T-cell (primary cell): ENCODE measurements around the gene BMERB1. TPM values are rescaled to one million over a fixed set of nuclear protein-coding genes. Genes with fewer than 3 reads are reported as not detected.
"Not testable (repeated sequence)": the region's sequence is repeated elsewhere in the genome, so short reads cannot be mapped to it uniquely, and the experiment has no call there.

Experiments used
- ATAC-seq, 4 experiments: fragments of 200-7000 bp in 3 of 4; fragments of 150-1000 bp in 1 of 4; cut with Tn5 transposase; replicated peaks in 1 of 4; 1 replicate in 3 of 4; 2 replicates in 1 of 4; pipeline ENCODE4 v1.10.0; 2021; ENCODE audit warnings: moderate library complexity in 3 of 4, mild to moderate bottlenecking in 2 of 4, moderate number of reproducible peaks in 1 of 4
- CTCF ChIA-PET, 2 donors: fragments of 300-600 bp; sonication (Branson Sonifier 250); formaldehyde crosslinking; loops; one replicate each; lab custom pipeline; 2022; ENCODE audit warnings: antibody characterized with exemption in 2 of 2; lab: Charles Lee
- POLR2A ChIA-PET, 2 donors: fragments of 300-600 bp; sonication (Branson Sonifier 250); formaldehyde crosslinking; loops; one replicate each; lab custom pipeline; 2022; ENCODE audit warnings: antibody characterized with exemption in 2 of 2; lab: Charles Lee
- DNase-seq, 35 experiments: peaks; one replicate each; pipeline versions ENCODE4 v3.0.0 to v3.0.0-alpha.2; 2013 to 2023
- H3K27ac ChIP-seq: one replicate; pipeline ENCODE4 v1.5.1; 2013; ENCODE audit warnings: low read length
- H3K27me3 ChIP-seq, 2 experiments: replicated peaks in 1 of 2; 1 replicate in 1 of 2; 2 replicates in 1 of 2; pipeline versions ENCODE4 v1.6.1 to v1.7.0; 2013; ENCODE audit warnings: low read length in 1 of 2, mixed read lengths in 1 of 2; ENCODE audit not compliant: control insufficient read depth in 2 of 2, insufficient read depth in 2 of 2; ENCODE audit errors: extremely low read depth in 1 of 2
- H3K36me3 ChIP-seq, 2 donors: 1 replicate in 1 of 2; 2 replicates in 1 of 2; pipeline versions ENCODE4 v1.6.1 to v1.7.0; 2013; ENCODE audit warnings: low read length in 1 of 2; ENCODE audit not compliant: control insufficient read depth in 2 of 2, insufficient read depth in 1 of 2; ENCODE audit errors: extremely low read depth in 1 of 2
- H3K4me1 ChIP-seq, 2 experiments: 1 replicate in 1 of 2; 2 replicates in 1 of 2; pipeline versions ENCODE4 v1.6.1 to v1.7.0; 2013; ENCODE audit warnings: low read length in 2 of 2, mixed read lengths in 1 of 2; ENCODE audit not compliant: insufficient read depth in 2 of 2, control insufficient read depth in 1 of 2; ENCODE audit errors: extremely low read depth in 1 of 2
- H3K4me3 ChIP-seq, 2 donors: 1 replicate in 1 of 2; 2 replicates in 1 of 2; pipeline versions ENCODE4 v1.5.1 to v1.7.0; 2013; ENCODE audit warnings: mild to moderate bottlenecking in 2 of 2, low read length in 1 of 2, moderate library complexity in 1 of 2; ENCODE audit not compliant: control insufficient read depth in 1 of 2; ENCODE audit errors: extremely low read depth in 1 of 2
- H3K9me3 ChIP-seq: 2 replicates; pipeline ENCODE4 v1.7.0; 2013
- H3K27ac Mint-ChIP-seq, 2 donors: one replicate each; pipeline ENCODE4 v1.8.0; 2020 to 2021; ENCODE audit warnings: mild to moderate bottlenecking in 2 of 2, mixed read lengths in 2 of 2
- H3K27me3 Mint-ChIP-seq, 2 donors: one replicate each; pipeline ENCODE4 v1.8.0; 2021 to 2022; ENCODE audit warnings: mixed read lengths in 2 of 2
- H3K36me3 Mint-ChIP-seq: one replicate; pipeline ENCODE4 v1.8.0; 2021; ENCODE audit warnings: mixed read lengths
- H3K4me1 Mint-ChIP-seq, 3 donors: one replicate each; pipeline ENCODE4 v1.8.0; 2020 to 2022; ENCODE audit warnings: mixed read lengths in 3 of 3, mild to moderate bottlenecking in 1 of 3
- H3K4me3 Mint-ChIP-seq, 3 donors: one replicate each; pipeline ENCODE4 v1.8.0; 2020 to 2022; ENCODE audit warnings: mild to moderate bottlenecking in 3 of 3, mixed read lengths in 3 of 3, moderate library complexity in 3 of 3
- H3K9me3 Mint-ChIP-seq, 3 donors: one replicate each; pipeline ENCODE4 v1.8.0; 2020 to 2022; ENCODE audit warnings: mixed read lengths in 3 of 3
- WGBS: methylation state at CpG from one replicate; pipeline ENCODE4 v1.1.5; 2013; ENCODE audit warnings: missing lambda C conversion rate; ENCODE audit not compliant: insufficient coverage; 5-methylcytosine and 5-hydroxymethylcytosine counted together
- total RNA-seq, 35 experiments: library from RNA in 6 of 35; stranded (reverse) in 6 of 35; fragments of 120-200 nt in 1 of 35; gene quantifications; one replicate each; pipeline versions ENCODE4 v1.2.1 to v1.2.4 and lab custom pipeline; 2013 to 2026

The BMERB1 gene
- total RNA-seq, 5 donors from 2014 or later (not counting 1 experiment from before 2014, with no cell fraction given): 2.1 to 9.6 (median 5.6) TPM

- DNase-seq, H3K9me3 Mint-ChIP-seq, ATAC-seq, H3K4me1 ChIP-seq, H3K27me3 Mint-ChIP-seq, H3K4me3 ChIP-seq, H3K4me3 Mint-ChIP-seq, H3K36me3 Mint-ChIP-seq, H3K36me3 ChIP-seq, H3K9me3 ChIP-seq, H3K27me3 ChIP-seq, POLR2A ChIA-PET, H3K27ac ChIP-seq, H3K27ac Mint-ChIP-seq, H3K4me1 Mint-ChIP-seq: not testable (repeated sequence)
- WGBS: 88% methylated on average over 1 of the region's 4 CpGs
- CTCF ChIA-PET: interaction anchor here in 1 of 2 donors (0.5 kb wide), 1 partner anchor 10 kb away, joined by 5 read pairs; no protein-coding TSS in a partner anchor
Observed at GRCh38 chr16:15570666-15571065, 136.3 kb downstream of the BMERB1 start.

GRCh38 chr16:15571557-15571956, 137.2 kb downstream of the BMERB1 start:
- Mint-ChIP-seq H3K27ac (no peak overlapping the region), H3K36me3 (peaks cover 3% of the 10 kb centered on the region), H3K27me3 (no peaks in the 10 kb centered on the region), H3K9me3 (no peaks in the 10 kb centered on the region), H3K4me1 (peaks cover 0 to 3% (median 0%) of the 10 kb centered on the region in 3 donors), H3K4me3 (no peak overlapping the region)
- POLR2A ChIA-PET: no interaction called here
- no peak for ATAC-seq
- Histone ChIP-seq H3K4me3 (no peak overlapping the region), H3K4me1 (no peaks in the 10 kb centered on the region), H3K27ac (no peak overlapping the region), H3K27me3 (no peaks in the 10 kb centered on the region), H3K9me3 (no peaks in the 10 kb centered on the region), H3K36me3 (no peaks in the 10 kb centered on the region)
- 44% methylated on average over 2 of the region's 6 CpGs for WGBS
- no peak for DNase-seq
- CTCF ChIA-PET: no interaction called here

- ATAC-seq (no peak), DNase-seq (no peak)
- Histone ChIP-seq H3K4me3 (no peak overlapping the region), H3K36me3 (no peaks in the 10 kb centered on the region), H3K9me3 (no peaks in the 10 kb centered on the region), H3K4me1 (no peaks in the 10 kb centered on the region), H3K27ac (no peak overlapping the region), H3K27me3 (no peaks in the 10 kb centered on the region)
- peaks cover 0 to 3% (median 0%) of the 10 kb centered on the region in 3 donors for H3K4me1 Mint-ChIP-seq
- no peak overlapping the region for H3K4me3 Mint-ChIP-seq
- H3K27ac Mint-ChIP-seq: no peak overlapping the region
- H3K9me3 Mint-ChIP-seq: no peaks in the 10 kb centered on the region
- POLR2A ChIA-PET: interaction anchor here in 1 of 2 donors (0.6 kb wide), 1 partner anchor 13 kb away, joined by 3 read pairs; no protein-coding TSS in a partner anchor
- WGBS: 41% methylated on average over 6 of the region's 9 CpGs
- H3K36me3 Mint-ChIP-seq: peaks cover 7% of the 10 kb centered on the region
- CTCF ChIA-PET: no interaction called here
- H3K27me3 Mint-ChIP-seq: no peaks in the 10 kb centered on the region
Observed at GRCh38 chr16:15572329-15573001, 138.1 kb downstream of the BMERB1 start.

GRCh38 chr16:15573274-15573895, 139.0 kb downstream of the BMERB1 start:
- Histone ChIP-seq H3K4me3 (no peak overlapping the region), H3K36me3 (no peaks in the 10 kb centered on the region), H3K9me3 (no peaks in the 10 kb centered on the region), H3K4me1 (no peaks in the 10 kb centered on the region), H3K27me3 (no peaks in the 10 kb centered on the region), H3K27ac (no peak overlapping the region)
- DNase-seq: no peak
- Mint-ChIP-seq H3K4me3 (no peak overlapping the region), H3K27me3 (no peaks in the 10 kb centered on the region), H3K36me3 (peaks cover 9% of the 10 kb centered on the region), H3K9me3 (no peaks in the 10 kb centered on the region), H3K4me1 (peaks cover 0 to 3% (median 0%) of the 10 kb centered on the region in 3 donors), H3K27ac (no peak overlapping the region)
- POLR2A ChIA-PET: no interaction called here
- CTCF ChIA-PET: no interaction called here
- ATAC-seq: no peak
- 97% methylated on average over 5 of the region's 7 CpGs for WGBS

GRCh38 chr16:15573896-15574613, 139.7 kb downstream of the BMERB1 start:
- DNase-seq, H3K9me3 ChIP-seq, CTCF ChIA-PET, H3K9me3 Mint-ChIP-seq, H3K36me3 Mint-ChIP-seq, H3K4me1 Mint-ChIP-seq, POLR2A ChIA-PET, H3K27ac ChIP-seq, ATAC-seq, H3K36me3 ChIP-seq, H3K4me1 ChIP-seq, H3K27ac Mint-ChIP-seq, H3K4me3 ChIP-seq, H3K27me3 Mint-ChIP-seq, H3K4me3 Mint-ChIP-seq, H3K27me3 ChIP-seq: not testable (repeated sequence)
- WGBS: 80% methylated on average over 1 of the region's 11 CpGs

GRCh38 chr16:15574614-15574948, 140.2 kb downstream of the BMERB1 start:
- DNase-seq: no peak
- no peaks in the 10 kb centered on the region for H3K27me3 Mint-ChIP-seq
- no peak for ATAC-seq
- no peaks in the 10 kb centered on the region for H3K9me3 Mint-ChIP-seq
- H3K36me3 Mint-ChIP-seq: peaks cover 9% of the 10 kb centered on the region
- 100% methylated on average over 7 of the region's 10 CpGs for WGBS
- H3K27ac Mint-ChIP-seq: no peak overlapping the region
- H3K36me3 ChIP-seq: no peaks in the 10 kb centered on the region
- ChIA-PET CTCF (no interaction called here), POLR2A (no interaction called here)
- H3K4me1 Mint-ChIP-seq: peaks cover 0 to 3% (median 0%) of the 10 kb centered on the region in 3 donors
- no peak overlapping the region for H3K4me3 Mint-ChIP-seq
- no peaks in the 10 kb centered on the region for H3K27me3 ChIP-seq
- no peak overlapping the region for H3K4me3 ChIP-seq
- H3K4me1 ChIP-seq: no peaks in the 10 kb centered on the region
- H3K27ac ChIP-seq: no peak overlapping the region
- no peaks in the 10 kb centered on the region for H3K9me3 ChIP-seq
